ENCODE data around the gene LPP.

DNA sequence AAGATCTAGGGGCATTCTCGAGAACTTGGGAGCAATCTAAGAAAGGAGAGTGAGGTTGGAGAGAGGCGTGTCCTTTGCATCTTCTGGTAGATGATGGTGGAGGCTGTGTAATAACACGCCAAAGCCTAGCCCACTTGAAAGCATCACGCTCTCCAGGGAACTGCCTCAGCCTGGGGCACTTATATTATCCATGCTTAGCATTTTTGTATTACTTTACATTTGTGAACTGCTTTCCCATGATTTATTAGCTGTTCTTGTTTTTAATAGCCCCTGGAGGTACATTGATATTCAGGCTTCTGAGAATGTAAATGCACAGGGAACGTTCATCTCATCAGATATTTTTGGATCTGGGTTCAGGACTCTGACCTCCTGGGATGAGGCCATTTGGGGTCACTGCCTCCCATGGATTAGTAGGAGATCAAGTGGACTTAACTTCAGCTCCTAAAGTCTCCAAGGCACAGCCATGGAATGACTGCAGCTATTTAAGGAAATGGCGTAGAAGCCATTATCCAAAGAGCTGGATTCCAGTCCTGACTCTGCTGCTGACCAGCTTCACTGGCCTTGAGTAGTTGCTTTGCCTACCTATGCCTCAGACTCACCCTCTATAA lies 124.9 kb downstream of the LPP start:
- TF ChIP-seq CTCF (IDR thresholded peaks at IDR 0.05; ENCODE audit: insufficient read depth, low read depth, low read length) (no peak), EZH2 (IDR thresholded peaks at IDR 0.05; ENCODE audit: insufficient read depth, low read length) (no peak)
